OCI-LY1 (cell line): ENCODE results near the gene DLK1.

Experiments used
- CTCF ChIP-seq: fragments of 200-600 bp; sonication (generic), shearing (Covaris generic); IDR thresholded peaks from 2 replicates; pipeline ENCODE4 v1.5.1; 2017; ENCODE audit warnings: mild to moderate bottlenecking, antibody characterized with exemption, low read length, moderate library complexity, mixed read lengths
- EZH2 ChIP-seq: fragments of 200-600 bp; sonication (generic), shearing (Covaris generic); IDR thresholded peaks from 2 replicates; pipeline ENCODE4 v1.8.0; 2017; ENCODE audit warnings: borderline replicate concordance, mixed run types, mild to moderate bottlenecking, antibody characterized with exemption, low read length, moderate library complexity, mixed read lengths

- TF ChIP-seq EZH2: no peak
- TF ChIP-seq CTCF: no peak
Measured at GRCh38 chr14:100680439-100681051, 46.1 kb upstream of the DLK1 start.
